Measurements from ENCODE around the gene TTC27. TPM values are rescaled to one million over a fixed set of nuclear protein-coding genes. Genes with fewer than 3 reads are reported as not detected.

Gene TTC27
- polyA plus RNA-seq, 3 donors, result 4.0 to 4.8 (median 4.4) TPM

DNA sequence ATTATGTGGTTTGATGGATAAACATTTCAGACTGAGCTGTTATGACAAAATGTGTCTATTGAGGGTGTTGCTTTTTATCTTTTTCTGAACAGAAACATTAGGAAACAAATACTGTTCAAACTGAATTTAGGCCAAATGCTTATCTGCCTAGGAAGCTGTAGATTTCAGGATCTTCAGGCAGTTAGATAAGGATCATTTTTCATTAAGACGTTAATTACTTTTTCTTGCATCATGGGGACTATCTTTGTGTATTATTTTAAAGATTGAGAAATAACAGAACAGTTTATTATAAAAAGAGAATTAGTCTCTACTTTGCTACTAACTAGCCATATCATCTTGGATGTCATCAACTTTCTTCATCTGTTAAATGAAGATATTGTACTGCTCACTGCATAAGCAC lies 107.5 kb downstream of the TTC27 start:
- no peak for DNase-seq
- Histone ChIP-seq H3K4me3 (replicated peaks in 1 of 3; ENCODE audit: low read depth in 2 of 3, low read length in 3 of 3) (no peak overlapping the region), H3K4me2 (replicated peaks; ENCODE audit: extremely low read depth, low read length, poor library complexity, severe bottlenecking) (no peak overlapping the region), H2AFZ (ENCODE audit: insufficient read depth, low read depth, low read length, poor library complexity, severe bottlenecking) (no peak overlapping the region), H3K79me2 (ENCODE audit: insufficient read depth, low read length) (no peaks in the 10 kb centered on the region), H3K9me3 (replicated peaks in 1 of 2; ENCODE audit: control insufficient read depth in 1 of 2, insufficient read depth in 1 of 2, low read length in 2 of 2) (no peaks in the 10 kb centered on the region), H3K36me3 (replicated peaks in 1 of 2; ENCODE audit: control insufficient read depth in 1 of 2, insufficient read depth in 2 of 2, low read length in 2 of 2) (peaks cover 13 to 24% of the 10 kb centered on the region in 2 donors), H3K27me3 (ENCODE audit: control insufficient read depth in 2 of 2, insufficient read depth in 2 of 2, low read length in 2 of 2) (no peaks in the 10 kb centered on the region), H4K20me1 (ENCODE audit: insufficient read depth, low read length) (no peaks in the 10 kb centered on the region), H3K9ac (ENCODE audit: insufficient read depth, low read length, poor library complexity, severe bottlenecking) (no peak overlapping the region), H3K4me1 (ENCODE audit: control insufficient read depth in 1 of 2, insufficient read depth in 2 of 2, low read length in 2 of 2) (no peaks in the 10 kb centered on the region), H3K27ac (ENCODE audit: low read depth in 1 of 2, low read length in 2 of 2) (no peak overlapping the region)
- peaks cover 19 to 21% of the 10 kb centered on the region in 2 donors for H3K36me3 Mint-ChIP-seq
- H3K27me3 Mint-ChIP-seq (ENCODE audit: low read depth in 3 of 3), result no peaks in the 10 kb centered on the region
- no peaks in the 10 kb centered on the region for H3K4me1 Mint-ChIP-seq
- intact Hi-C loops (cut with micrococcal nuclease), result no loop called here
- TF ChIP-seq, protein P1, sequence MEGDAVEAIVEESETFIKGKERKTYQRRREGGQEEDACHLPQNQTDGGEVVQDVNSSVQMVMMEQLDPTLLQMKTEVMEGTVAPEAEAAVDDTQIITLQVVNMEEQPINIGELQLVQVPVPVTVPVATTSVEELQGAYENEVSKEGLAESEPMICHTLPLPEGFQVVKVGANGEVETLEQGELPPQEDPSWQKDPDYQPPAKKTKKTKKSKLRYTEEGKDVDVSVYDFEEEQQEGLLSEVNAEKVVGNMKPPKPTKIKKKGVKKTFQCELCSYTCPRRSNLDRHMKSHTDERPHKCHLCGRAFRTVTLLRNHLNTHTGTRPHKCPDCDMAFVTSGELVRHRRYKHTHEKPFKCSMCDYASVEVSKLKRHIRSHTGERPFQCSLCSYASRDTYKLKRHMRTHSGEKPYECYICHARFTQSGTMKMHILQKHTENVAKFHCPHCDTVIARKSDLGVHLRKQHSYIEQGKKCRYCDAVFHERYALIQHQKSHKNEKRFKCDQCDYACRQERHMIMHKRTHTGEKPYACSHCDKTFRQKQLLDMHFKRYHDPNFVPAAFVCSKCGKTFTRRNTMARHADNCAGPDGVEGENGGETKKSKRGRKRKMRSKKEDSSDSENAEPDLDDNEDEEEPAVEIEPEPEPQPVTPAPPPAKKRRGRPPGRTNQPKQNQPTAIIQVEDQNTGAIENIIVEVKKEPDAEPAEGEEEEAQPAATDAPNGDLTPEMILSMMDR (IDR thresholded peaks at IDR 0.05), result no peak
- no peak overlapping the region for H3K4me3 Mint-ChIP-seq
- no peak overlapping the region for H3K27ac Mint-ChIP-seq
- no peaks in the 10 kb centered on the region for H3K9me3 Mint-ChIP-seq
- WGBS (ENCODE audit: insufficient coverage), result no CpG with 5 or more reads among the region's 1 CpG

DNA sequence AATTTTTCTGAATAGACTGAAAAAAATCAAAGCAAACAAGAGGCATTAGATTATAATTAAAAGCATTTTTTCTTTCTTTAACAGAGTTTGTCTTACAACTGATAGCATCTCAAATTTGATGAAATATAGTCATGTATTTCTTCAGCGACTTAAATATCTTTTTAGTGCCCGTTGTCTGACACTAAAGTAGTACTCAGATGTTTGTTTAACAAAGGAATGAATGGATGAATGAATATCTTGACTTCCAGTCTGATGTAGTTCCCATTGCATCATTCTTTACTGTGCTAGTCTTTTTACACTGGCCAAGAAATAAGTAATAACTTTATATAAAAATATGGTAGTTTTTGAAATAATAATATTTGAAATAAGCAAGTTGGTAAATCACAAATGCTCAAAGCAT lies 111.1 kb downstream of the TTC27 start:
- Histone ChIP-seq H3K36me3 (replicated peaks in 1 of 2; ENCODE audit: control insufficient read depth in 1 of 2, insufficient read depth in 2 of 2, low read length in 2 of 2) (peaks cover 13 to 41% of the 10 kb centered on the region in 2 donors), H2AFZ (ENCODE audit: insufficient read depth, low read depth, low read length, poor library complexity, severe bottlenecking) (no peak overlapping the region), H3K9me3 (replicated peaks in 1 of 2; ENCODE audit: control insufficient read depth in 1 of 2, insufficient read depth in 1 of 2, low read length in 2 of 2) (no peaks in the 10 kb centered on the region), H3K79me2 (ENCODE audit: insufficient read depth, low read length) (no peaks in the 10 kb centered on the region), H3K4me2 (replicated peaks; ENCODE audit: extremely low read depth, low read length, poor library complexity, severe bottlenecking) (no peak overlapping the region), H3K27ac (ENCODE audit: low read depth in 1 of 2, low read length in 2 of 2) (no peak overlapping the region), H3K9ac (ENCODE audit: insufficient read depth, low read length, poor library complexity, severe bottlenecking) (no peak overlapping the region), H3K4me1 (ENCODE audit: control insufficient read depth in 1 of 2, insufficient read depth in 2 of 2, low read length in 2 of 2) (no peaks in the 10 kb centered on the region), H3K4me3 (replicated peaks in 1 of 3; ENCODE audit: low read depth in 2 of 3, low read length in 3 of 3) (no peak overlapping the region), H4K20me1 (ENCODE audit: insufficient read depth, low read length) (no peaks in the 10 kb centered on the region), H3K27me3 (ENCODE audit: control insufficient read depth in 2 of 2, insufficient read depth in 2 of 2, low read length in 2 of 2) (no peaks in the 10 kb centered on the region)
- Mint-ChIP-seq H3K9me3 (no peaks in the 10 kb centered on the region), H3K27me3 (ENCODE audit: low read depth in 3 of 3) (no peaks in the 10 kb centered on the region), H3K36me3 (peaks cover 31 to 38% of the 10 kb centered on the region in 2 donors), H3K27ac (no peak overlapping the region), H3K4me3 (no peak overlapping the region), H3K4me1 (no peaks in the 10 kb centered on the region)
- whole genome bisulfite sequencing (ENCODE audit: insufficient coverage), result no CpG with 5 or more reads among the region's 2 CpGs
- DNase-seq, result no peak
- intact Hi-C loops (cut with micrococcal nuclease), result no loop called here
- TF ChIP-seq, protein P1 (IDR thresholded peaks at IDR 0.05), result no peak
